Dermis blood vessel endothelial cell (primary cell): ENCODE results near the gene RHOV. TPM values are rescaled to one million over a fixed set of nuclear protein-coding genes. Genes with fewer than 3 reads are reported as not detected.

Experiments used
- DNase-seq: peaks from one replicate; pipeline ENCODE4 v3.0.0; 2010
- total RNA-seq: library from RNA; depleted of rRNA; stranded (reverse); fragments of >200 nt; gene quantifications from 2 replicates; pipeline ENCODE4 v1.2.3, GENCODE V29; 2014

The RHOV gene, protein sequence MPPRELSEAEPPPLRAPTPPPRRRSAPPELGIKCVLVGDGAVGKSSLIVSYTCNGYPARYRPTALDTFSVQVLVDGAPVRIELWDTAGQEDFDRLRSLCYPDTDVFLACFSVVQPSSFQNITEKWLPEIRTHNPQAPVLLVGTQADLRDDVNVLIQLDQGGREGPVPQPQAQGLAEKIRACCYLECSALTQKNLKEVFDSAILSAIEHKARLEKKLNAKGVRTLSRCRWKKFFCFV
- total RNA-seq, result 0.17 TPM in 1 of 2 replicates, not detected in the other

DNA sequence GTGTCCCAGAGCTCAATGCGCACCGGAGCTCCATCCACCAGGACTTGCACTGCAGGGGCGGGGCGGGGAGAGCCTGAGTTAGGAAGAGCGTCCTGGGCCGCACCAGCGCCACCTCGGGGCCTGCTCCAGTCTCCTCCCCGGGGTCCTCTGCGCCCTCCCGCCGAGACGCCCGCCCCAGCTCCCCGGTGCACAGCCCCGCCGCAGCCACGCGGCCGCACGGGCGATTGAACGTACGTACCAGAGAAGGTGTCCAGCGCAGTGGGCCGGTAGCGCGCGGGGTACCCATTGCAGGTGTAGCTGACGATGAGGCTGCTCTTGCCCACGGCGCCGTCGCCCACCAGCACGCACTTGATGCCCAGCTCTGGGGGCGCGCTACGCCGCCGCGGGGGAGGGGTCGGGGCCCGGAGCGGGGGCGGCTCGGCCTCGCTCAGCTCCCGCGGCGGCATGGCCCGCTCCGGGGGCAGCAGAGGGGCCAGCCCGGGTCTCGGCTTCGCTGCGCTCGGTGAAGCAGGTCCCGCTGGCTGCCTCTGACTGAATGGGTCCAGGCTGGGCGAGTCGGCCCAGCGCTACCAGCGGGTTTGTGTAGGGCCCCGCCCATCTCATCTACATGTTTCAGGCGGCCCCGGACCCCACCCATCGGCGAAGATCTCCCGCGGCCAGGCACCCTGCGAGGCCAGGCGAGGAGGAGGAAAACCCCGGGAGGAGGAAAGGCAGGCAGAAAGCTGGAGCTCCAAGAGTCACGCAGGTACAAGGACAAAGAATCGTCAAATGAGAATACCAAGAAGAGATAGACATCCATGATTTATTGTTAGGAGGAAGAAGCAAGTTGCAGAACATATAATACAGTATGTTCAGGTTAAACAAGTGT is at the start of gene RHOV:
Gene RHOV, minus strand, starts transcription at position 541 of the 868 bp plus-strand sequence. Its CDS starts 95 bp downstream, at position 446.
- DNase-seq, result peak; percentile 62

DNA sequence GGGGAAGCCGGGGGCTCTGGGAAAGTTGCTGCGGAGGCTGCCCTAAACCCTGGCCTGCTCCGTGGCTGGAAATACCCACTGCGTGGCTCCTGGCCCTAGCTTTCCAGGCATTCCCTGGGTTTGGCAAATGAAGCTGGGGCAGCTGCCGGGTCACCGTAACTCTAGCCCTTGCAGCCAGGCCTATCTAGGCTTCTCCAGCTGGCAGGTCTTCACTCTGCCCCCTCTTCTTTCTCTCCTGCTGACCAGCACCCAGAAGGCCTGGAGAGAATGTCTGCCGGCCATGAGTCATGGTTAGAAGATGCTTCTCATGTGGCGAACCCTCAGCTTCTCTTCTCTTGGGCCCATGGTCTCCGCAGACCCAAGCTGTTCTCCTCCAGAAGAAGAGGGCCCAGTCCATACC is 49.5 kb upstream of the RHOV start:
- no peak for DNase-seq

DNA sequence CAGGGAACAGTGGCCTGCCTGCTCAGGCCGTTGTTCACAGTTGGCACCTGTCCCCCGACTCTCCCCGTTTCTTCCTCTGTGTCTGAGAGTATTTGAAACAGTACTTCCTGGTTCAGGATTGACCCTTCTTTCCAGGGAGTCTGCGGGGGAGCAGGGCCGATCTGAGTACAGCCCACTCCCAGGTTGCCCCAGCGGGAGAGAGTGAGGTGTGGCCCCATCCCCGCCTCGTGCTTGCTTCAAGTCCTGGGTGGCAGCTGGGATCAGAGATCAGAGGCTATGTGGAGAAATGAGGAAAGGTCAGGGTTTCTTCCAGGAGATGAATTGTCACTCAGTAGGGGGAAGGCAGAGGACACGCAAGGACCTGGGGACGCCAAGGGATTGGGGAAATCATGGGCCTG is 48.6 kb upstream of the RHOV start:
- DNase-seq, result no peak

DNA sequence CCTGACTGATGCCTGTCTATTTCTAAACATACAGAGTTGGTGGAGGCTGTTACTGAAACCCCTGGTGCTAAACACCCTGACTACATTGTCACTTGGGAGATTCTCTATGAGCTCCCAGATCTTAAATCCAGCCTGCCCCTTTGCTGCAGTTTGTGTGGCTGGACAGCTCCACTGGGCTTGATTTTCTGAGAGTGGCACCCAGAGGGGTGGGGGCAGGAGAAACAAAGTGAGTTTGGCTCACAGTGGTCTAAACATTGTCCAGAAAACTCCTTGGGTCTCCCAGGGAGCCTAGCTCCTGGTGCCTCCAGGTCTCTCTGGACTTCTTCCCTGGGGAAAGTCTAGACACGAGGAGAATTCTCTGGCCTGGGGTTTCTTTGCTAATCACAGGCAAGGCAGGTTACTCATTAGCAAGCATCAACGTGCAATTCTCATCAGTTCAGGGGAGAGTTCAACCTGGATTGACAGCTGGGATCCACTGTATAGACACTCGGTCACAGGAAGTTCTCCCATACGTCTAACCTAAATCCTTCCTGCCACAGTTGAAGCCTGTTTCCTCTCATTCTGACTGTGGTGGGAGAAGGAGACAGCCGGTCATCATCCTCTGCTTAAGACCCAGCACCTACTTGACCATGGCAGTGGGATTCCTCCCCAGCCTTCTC is 48.0 kb upstream of the RHOV start:
- DNase-seq, result peak; percentile 27

DNA sequence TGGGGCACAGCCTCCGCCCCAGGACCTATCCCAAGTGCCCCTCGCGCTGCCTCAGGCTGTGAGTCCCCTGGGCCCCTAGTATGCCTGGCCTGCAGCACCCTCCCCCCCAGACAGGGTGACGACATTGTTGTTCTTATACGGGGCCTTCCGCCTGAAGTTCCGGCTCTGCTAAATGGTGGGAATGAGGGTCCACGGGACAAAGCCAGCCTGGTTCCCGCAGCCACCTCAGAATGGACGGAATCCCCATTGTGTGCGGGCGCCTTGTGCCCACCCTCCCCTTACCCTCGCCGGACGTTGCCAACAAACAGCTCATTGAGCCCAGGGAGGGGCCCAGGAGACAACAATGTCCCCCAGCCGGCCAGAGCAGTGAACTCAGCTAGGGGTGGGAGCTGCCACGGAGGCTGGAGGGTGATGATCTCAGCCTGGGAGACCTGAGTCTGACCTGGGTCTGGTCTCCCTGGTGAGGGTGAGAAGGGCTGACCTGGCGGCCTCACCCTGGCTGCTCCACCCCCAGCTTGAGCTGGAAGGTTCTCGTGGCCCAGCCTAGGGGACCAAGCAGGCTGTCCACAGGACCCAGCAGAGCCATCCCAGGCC is 44.9 kb upstream of the RHOV start:
- DNase-seq, result peak; percentile 83

DNA sequence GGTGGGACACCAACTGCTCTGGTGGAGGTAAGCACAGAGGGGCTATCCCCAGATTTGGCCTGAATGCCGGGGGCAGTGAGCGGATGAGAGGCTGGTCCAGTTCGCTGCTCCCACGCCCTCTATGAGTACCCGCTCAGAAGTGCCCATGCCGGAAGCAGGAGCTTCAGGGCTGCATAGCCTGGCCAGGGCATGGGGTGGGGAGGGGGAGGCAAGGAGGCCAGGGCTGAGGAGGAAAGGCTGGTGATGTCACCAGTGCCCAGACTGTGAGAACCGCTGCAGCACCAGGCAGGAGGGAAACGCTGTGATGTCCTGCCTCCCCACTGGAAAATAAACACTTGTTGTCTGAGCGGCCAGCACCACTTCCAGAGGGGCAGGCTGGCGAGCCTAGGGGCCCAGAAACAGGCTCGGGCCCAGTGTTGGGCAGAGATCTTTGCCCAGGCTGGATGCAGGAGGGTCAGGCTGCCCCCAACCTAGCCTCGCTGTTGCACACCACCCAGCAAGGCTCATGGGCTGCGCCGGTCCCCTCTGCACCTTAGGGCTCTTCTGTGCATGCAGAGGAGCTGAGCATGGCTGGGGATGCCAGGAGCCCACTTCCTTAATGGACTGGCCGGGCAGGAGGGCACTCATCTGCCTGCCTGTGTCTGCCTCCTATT is 44.2 kb upstream of the RHOV start:
- DNase-seq, result peak; percentile 89

DNA sequence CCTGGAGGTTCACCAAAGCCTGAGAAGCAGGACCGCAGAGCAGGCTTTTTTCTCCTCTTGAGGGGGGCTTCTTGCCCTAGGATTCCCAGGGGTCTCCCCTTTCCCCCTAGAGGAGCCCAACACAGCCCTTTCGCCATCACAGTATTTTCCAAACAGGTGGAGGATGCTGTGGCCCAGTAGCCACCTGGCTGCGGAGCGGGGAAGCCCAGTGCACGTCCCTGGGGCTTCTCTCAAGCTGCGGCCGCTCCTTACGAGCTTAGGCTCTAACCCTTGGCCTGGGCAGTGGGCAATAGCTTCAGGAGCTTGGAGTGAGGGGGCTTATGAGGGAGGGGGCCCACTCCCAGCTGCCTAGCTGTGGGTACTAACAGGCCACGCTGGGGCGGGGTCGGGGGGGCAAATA is 43.6 kb upstream of the RHOV start:
- no peak for DNase-seq

DNA sequence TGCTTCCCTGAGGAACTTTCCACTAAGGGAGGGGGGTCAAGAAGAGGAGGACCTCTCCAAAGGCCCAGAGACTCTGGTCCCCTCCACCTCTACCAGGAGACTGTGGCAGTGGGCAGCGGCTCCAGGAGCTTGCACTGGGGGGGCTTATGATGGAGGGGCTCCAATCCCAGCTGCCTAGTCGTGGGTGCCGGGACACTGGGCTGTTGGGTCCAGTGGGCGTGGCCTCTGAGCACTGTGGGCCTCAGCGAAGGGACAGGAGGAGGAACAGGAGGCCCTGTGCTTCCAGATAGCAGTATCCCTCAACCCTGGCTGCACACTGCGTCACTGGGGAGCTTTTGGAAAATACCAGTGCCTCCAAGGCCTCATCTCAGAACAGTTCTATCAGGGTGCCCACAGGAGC is 41.6 kb upstream of the RHOV start:
- no peak for DNase-seq

DNA sequence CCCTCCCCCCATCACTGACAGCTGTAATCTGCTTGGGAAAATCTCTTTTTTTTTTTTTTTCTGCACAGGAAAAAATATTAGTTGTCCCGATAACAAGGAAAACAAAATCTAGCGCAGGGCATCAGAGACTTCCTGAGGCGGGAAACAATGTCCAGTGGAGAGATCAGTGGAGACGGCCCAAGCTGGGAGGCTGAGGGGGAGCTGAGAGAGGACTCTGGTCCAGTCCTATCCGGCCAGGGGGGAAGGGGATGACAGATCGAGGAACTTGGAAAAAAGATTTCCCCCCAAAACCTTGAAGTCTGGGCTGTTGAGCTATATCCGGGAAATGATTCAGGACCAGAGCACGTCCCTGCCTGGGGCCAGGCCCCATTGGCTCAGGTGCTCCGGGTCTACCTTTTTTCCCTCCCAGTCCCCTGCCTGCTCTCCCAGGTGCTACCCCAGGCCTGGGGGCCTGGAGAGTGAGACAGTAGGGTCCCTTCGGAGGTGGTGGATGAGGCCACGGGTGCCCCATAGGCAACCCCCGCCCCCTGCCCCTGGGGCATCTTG is 41.2 kb upstream of the RHOV start:
- peak; percentile 72 for DNase-seq

DNA sequence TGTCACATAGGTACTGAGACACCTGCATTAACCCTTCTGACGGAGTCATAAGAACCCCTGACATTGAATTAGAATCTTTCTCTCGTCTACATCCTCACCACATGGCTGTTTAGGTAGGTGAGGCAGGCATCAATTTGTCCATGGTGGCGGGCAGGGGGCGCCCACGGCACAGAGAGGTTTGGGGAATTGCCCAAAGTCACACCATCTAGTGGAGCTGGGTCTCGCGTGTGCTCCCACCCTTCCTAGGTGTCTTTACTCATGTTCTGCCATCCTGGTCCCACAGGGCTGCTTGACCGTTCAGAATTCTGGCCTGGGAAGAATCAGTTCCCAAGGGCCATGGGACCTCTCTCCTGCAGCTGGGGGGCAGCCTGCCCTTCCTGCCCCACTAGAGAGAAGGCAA is 40.5 kb upstream of the RHOV start:
- no peak for DNase-seq

DNA sequence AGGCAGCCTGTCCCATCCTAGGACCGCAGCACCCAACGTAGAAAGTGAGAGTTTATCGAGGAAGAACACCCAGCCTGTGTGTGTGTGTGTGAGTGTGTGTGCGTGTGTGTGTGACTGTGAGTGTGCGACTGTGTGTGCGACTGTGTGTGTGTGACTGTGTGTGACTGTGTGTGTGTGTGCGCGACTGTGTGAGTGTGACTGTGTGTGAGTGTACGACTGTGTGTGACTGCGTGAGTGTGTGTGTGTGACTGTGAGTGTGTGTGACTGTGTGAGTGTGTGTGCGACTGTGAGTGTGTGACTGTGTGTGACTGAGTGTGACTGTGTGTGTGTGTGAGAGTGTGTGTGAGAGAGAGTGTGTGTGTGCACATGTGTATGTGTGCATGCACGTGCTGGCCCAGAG is 40.0 kb upstream of the RHOV start:
- no peak for DNase-seq

DNA sequence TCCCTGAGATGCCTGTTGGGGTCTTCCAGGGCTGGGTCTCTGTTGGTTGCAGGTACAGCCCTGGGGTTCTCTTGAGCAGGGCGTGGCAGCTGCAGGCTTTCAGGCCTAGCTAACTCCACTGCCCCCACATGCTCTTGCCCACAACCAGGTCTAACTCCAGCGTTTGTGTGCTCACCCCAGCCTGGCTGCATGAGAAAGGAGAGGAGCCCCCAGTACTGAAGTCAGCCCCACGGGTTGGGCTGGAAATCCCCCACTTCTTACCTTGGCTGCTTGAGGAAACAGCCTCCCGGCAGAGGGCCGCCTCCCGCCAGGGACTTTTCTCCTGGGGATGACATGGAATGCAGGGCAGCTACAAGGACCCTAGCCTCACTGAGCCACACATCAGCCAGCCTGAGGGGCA is 38.4 kb upstream of the RHOV start:
- DNase-seq, result no peak

DNA sequence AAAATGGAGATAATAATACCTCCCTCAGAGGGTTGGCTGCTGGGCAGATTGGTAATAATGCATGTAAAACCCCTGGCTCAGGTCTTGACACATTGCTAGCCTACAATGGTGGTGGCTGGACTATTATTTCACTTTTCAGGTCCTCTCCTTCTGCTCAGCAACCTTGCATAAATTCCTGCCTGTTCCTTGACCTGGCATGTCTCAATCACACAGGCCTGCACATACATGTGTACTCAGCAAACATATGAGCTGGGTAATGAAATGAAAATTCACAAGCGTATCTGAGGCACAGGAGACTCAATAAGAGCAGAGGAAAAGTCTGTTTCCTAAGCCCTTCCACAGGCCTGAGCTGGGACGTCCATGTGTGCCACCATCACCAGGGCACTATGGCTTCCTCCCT is 37.7 kb upstream of the RHOV start:
- DNase-seq, result no peak

DNA sequence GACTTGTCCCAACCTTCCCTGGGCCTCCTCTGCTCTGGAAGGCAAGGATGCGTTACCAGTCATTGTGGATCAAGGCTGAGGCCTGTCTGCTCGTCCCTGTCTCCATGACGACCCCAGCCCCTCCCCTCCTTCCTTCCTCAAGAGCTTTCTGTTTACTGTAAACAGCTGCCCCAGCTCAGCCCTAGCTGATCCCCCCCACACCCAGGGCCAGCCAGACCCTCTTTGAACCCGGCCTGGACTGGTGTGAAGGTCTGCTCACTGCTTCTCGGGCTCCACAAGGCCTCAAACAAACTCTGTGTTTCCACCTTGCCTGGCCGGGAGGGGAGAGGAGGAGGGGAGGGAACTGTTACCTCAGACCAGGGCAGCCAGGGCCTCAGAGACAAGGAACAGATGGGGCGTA is 37.1 kb upstream of the RHOV start:
- DNase-seq, result no peak

DNA sequence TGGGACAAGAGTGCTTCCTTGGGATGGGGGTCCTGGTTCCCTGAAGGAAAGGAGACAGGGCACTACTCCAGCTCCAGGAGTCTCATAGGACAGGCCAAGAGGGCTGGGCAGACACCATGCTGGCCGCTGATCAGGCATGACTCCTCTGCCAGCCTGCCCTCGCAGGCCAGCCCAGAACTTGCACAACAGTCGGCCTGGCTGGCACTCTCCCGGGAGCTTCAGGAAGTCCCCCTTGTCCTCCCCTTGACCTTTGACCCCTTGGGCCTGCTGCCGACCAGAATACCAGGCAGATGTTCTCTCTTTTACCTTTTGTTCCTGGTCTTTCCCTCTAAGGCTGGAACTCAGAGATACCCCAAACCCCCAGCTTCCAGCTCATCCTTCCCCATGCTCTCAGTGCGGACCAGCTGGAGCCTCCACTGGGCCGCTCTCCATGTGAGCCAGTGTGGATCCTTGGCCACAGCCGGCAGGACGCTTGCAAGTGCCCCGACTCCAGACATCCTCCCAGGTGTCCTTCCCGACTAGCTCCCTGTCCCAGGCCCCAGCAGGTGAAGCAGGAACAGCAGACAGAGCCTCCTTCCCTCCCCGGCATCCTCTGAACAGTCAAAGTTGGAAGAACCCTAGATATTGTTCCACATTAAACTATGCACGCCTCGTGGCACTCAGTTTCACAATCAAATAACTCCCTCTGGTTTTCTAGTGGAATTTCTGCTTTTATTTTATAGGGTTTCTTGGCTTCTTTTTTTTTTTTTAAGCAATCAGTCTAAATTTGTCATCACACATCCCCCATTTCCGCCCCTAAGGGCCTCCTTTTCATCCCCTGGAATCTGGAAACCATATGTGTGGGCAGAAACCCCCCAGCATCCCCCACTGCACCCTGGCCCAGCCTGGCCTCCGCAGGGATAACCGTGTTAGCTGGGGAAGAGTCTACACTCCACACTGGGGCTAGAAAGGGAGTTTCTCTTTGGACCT is 35.9 kb upstream of the RHOV start:
- no peak for DNase-seq

DNA sequence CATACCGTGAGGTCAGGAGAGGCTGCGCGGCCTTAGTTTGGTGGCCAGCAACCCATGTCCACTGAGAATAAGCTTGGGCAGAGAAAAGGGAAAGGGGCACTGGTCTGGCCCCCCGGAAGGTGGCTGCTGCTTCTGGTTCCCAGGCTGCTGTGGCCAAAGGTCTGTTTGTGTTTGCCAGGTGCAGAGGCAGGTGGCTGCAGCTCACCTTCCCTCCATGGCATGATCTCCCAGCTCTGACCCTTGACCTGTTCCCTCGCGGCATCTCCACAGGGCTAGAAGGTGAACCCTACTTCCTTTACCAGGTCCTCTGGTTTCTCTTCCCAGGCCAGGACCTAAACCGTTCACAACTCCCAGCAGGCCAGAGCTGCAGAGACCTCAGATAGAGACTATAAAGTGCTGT is 34.1 kb upstream of the RHOV start:
- no peak for DNase-seq

DNA sequence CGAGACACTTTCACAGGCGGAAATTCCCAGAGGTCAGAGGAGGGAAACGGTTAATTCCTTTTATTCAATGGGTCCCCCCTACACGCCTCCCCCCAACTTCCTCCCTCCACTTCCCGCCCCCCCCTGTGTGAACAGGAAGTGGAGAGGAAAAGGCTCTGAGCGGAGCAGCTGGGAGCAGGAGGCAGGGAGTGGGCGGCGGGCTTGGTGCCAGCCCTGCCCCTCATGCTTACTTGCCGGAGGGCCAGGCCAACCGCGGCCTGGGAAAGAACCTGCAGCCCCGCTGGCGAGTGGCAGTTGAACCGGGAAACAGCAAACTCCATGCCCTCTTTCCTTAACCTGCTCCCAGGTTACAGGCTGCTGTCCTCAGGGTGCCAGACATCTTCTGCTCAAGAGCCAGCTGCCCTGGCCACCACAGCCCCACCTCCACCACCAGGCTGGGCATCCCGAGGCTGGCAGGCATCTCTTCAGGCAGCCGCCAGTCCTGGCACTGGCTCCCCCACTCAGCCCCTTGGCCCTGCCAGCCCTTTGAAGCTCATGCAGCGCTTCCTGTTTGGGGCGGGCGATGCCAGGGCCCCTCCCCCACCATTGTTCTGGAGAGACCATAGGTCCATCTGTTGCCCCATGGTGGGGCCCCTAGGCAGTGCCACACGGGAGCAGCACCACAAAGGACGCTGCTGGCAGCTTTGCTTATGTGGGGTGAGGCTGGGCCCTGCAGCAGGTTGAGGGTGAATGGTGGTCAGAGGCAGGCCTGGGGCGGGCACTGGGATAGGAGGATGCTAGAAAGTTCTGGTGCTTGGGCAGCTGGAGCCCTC is 33.2 kb upstream of the RHOV start:
- DNase-seq, result peak; percentile 93

DNA sequence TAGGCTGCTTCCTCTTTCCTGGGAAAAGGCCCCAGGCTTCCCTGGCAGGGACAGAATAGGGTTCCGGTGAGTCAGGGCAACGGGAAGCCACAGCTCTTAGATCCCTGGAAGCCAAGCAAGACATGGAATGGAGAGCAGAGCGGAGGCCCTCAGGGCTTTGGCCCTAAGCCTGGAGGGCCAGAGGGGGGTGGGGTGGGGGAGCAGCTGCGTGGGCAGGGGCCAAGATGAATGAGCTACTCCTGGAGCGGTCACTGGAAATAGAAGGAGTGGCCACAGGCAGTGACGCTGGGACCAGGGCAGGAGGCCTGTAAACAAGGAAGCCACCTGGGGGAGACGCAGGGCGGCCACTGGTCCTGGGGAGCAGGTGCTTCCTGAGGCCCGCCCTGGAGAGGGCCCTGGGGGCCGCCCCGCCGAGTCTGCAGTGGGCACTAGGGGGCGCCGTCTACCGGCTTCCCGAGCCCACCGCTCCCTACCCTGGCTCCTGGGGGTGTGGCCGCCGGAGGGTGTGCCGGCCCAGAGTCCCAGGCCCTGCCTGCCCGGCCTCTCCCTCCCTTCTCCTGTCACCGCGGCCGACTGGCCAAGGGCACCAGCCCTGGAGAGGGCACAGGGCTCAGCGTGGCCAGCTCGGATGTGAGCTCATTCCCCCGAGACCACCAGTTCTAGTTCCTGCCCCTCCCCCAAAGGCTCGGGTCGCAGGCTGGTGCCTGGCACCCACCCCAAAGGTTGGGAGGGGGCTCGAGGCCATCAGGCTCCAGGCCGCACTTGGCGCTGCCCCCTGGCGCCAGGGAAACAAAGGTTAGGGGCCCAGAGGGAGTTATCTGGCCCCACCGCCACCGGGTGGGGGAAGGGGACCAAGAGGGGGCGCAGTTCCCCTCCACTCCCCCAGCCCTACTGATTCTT is 32.3 kb upstream of the RHOV start:
- DNase-seq, result peak; percentile 99

DNA sequence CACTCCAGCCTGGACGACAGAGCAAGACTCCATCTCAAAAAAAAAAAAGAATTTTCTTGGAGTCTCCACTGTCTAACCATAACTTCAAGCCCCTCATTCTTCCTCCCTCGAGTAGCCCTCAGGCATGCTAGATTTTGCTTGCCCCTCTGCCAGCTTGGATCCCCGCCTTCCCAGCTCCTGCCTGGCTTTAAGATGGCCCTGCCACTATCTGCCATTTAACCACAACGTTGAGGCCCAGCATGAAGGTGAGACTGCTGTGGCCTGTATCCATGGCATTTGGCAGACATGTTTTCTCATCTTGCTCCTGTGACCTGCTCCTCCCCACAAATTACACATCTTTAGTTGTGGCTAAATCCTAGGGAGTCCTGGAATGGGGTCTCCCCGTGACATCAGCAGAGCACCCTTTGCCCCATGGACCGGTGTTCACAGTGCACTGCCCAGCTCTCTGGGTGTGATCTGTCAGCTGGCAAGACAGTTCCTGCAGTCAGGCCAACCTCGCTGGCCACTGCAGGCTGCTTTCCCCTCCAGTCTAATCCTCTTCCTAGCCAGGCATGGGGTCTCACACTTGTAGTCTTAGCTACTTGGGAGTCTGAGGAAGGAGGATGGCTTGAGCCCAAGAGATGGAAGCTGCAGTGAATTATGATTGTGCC is 30.6 kb upstream of the RHOV start:
- DNase-seq, result no peak
